Fibroblast of mammary gland (primary cell): ENCODE data around the gene PPP6R3.

Source experiments
- DNase-seq: peaks from one replicate; pipeline ENCODE4 v3.0.0-alpha.2; 2010; ENCODE audit warnings: low read depth
- H3K4me3 ChIP-seq: 2 replicates; pipeline ENCODE4 v1.5.1; 2011; ENCODE audit warnings: low read depth, mild to moderate bottlenecking, low read length, moderate library complexity; ENCODE audit not compliant: control insufficient read depth
- TF ChIP-seq, protein P1 (sequence below): conservative IDR thresholded peaks from 2 replicates; pipeline ENCODE4 v1.5.1; 2011; ENCODE audit warnings: low read depth, low read length, inconsistent platforms; ENCODE audit not compliant: control insufficient read depth, insufficient read depth

The PPP6R3 gene

DNA sequence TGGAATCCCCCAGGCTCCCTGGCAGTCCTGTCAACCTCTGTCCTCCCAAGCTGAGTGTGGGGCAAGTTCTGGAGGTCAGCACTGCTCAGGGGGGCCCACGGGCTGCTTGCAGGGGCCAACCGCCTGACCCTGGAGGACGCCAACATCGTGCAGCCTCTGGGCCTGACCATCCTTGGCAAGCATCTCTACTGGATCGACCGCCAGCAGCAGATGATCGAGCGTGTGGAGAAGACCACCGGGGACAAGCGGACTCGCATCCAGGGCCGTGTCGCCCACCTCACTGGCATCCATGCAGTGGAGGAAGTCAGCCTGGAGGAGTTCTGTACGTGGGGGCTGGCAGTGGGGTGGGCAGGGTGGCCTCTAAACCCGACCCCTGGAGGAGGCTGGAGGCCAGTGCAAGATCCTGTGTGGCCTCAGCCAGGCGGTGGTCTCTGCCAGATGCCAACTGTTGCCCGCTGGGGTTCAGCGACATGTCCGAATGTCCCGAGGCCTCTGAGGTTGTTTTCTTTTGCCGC lies 34.6 kb upstream of the PPP6R3 start:
- no peak overlapping the region for H3K4me3 ChIP-seq
- TF ChIP-seq, protein P1, sequence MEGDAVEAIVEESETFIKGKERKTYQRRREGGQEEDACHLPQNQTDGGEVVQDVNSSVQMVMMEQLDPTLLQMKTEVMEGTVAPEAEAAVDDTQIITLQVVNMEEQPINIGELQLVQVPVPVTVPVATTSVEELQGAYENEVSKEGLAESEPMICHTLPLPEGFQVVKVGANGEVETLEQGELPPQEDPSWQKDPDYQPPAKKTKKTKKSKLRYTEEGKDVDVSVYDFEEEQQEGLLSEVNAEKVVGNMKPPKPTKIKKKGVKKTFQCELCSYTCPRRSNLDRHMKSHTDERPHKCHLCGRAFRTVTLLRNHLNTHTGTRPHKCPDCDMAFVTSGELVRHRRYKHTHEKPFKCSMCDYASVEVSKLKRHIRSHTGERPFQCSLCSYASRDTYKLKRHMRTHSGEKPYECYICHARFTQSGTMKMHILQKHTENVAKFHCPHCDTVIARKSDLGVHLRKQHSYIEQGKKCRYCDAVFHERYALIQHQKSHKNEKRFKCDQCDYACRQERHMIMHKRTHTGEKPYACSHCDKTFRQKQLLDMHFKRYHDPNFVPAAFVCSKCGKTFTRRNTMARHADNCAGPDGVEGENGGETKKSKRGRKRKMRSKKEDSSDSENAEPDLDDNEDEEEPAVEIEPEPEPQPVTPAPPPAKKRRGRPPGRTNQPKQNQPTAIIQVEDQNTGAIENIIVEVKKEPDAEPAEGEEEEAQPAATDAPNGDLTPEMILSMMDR = no peak
- DNase-seq = no peak

DNA sequence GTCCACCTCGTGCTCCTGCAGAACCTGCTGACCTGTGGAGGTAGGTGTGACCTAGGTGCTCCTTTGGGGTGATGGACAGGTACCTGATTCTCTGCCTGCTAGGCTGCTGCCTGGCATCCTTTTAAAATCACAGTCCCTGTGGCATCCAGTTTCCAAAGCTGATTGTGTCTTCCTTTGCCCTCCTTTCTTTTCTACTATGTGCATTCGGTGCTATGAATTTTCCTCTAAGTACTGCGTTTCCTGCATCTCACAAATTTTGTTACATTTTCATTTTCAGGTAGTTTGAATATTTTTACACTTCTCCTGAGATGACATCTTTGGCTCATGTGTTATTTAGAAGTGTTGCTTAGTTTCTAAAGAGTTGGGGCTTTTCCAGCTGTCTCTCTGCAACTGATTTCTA lies 30.9 kb upstream of the PPP6R3 start:
- no peak overlapping the region for H3K4me3 ChIP-seq
- TF ChIP-seq, protein P1 = no peak
- DNase-seq = no peak

DNA sequence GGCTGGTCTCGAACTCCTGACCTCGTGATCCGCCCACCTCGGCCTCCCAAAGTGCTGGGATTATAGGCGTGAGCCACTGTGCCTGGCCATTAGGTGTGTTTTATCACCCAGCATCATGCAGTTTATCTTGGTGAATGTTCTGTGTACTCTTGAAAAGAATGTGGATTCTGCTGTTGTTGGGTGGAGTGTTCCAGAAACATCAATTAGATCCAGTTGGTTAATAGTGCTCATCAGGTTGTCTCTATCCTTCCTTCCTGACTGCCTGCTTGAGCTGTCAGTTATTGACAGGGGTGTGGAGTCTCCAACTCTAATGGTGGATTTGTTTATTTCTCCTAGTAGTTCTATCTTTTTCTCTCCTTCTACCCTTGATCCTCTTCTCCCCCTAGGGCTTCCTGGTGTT lies 30.2 kb upstream of the PPP6R3 start:
- H3K4me3 ChIP-seq = no peak overlapping the region
- TF ChIP-seq, protein P1 = no peak
- no peak for DNase-seq

DNA sequence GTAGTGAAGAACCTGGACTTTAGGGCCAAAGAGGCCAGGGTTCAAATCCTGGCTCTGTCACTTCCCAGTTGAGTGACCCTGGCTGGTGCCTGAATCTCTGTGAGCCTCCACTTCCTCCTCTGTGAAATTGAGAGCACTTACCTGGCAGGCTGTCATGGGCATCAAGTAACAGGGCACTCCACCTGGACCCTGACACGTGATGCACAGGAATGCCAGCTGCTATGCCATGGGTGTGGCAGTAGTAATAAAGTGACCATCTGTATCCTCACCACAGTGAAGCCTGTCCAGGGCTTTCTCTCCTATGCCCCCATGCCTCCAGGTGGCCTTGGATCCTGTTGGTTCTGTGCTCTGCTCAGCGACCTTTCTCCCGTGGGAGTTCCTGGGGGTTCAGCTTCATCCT lies 29.8 kb upstream of the PPP6R3 start:
- TF ChIP-seq, protein P1 = no peak
- DNase-seq = no peak
- no peak overlapping the region for H3K4me3 ChIP-seq

DNA sequence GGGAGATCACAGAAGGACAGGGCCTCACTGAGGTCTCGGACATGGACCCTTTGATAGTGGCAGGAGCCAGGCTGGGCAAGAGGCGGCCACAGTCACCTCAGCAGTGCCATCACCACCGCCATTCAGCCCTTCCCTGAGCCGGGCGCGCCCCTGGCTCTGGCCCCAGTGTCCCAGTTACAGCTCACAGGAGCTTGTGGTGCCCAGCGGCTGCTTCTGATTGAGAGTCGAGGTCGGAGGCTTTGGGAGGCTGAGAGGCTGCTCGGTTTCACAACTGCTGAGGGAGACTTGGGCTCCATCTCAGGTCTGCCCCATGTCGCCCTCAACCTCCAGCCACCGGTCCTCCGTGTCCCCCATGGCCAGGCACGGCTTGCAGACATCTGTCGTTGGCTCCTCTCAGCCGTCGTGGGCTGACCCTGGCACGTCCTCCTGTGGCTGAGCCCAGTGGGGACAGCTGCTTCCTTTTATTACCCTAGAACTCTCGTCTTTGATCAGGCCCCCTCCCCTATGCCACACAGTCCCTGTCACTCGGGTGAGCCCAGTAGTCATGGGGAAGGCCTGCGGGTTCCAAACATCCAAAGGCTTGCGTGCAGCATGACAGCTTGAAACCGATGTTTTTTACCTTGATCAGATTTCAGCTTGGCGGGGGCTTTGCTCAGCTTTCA lies 28.4 kb upstream of the PPP6R3 start:
- TF ChIP-seq, protein P1 = no peak
- DNase-seq = no peak
- H3K4me3 ChIP-seq = no peak overlapping the region

DNA sequence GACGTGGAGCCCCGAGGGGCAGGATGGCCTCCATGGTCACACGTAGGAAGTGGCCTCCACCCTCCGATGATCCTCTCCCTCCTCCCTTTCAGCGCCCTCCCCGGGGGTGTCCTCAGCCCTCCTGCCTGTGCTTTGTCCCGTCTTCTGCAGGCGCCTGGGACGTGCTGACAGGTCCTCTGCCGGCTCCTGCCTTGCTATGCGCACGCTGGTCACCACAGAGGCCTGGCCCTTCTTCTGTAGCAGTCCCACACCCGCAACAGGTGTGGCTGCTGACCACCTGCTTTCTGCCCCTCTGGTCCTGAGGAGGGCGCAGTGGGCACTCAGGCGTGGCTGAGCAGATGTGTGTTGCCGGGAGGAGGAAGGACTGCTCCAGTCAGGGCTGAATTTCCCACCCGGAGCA lies 27.7 kb upstream of the PPP6R3 start:
- DNase-seq = no peak
- TF ChIP-seq, protein P1 = no peak
- H3K4me3 ChIP-seq = no peak overlapping the region
